Progenitor cell of endocrine pancreas (in vitro differentiated cells): ENCODE measurements around the gene NFE2. TPM values are rescaled to one million over a fixed set of nuclear protein-coding genes. Genes with fewer than 3 reads are reported as not detected.
A peak's percentile ranks its signal among the peaks of the same experiment; 100 is the strongest.

Experiments
- DNase-seq: peaks from one replicate; pipeline ENCODE4 v3.0.0; 2021; ENCODE audit warnings: low spot score; ENCODE audit not compliant: unreplicated experiment
- H3K27ac Mint-ChIP-seq: 2 replicates; pipeline ENCODE4 v1.8.0; 2021; ENCODE audit warnings: mild to moderate bottlenecking, moderate library complexity, mixed read lengths
- H3K27me3 Mint-ChIP-seq: 2 replicates; pipeline ENCODE4 v1.8.0; 2021; ENCODE audit warnings: mixed read lengths
- H3K36me3 Mint-ChIP-seq: 2 replicates; pipeline ENCODE4 v1.8.0; 2022; ENCODE audit warnings: mixed read lengths; ENCODE audit not compliant: insufficient read depth
- H3K4me1 Mint-ChIP-seq: 2 replicates; pipeline ENCODE4 v1.8.0; 2021; ENCODE audit warnings: low read depth, mixed read lengths
- H3K4me3 Mint-ChIP-seq: 2 replicates; pipeline ENCODE4 v1.8.0; 2021; ENCODE audit warnings: low read depth, mild to moderate bottlenecking, moderate library complexity, mixed read lengths
- H3K9me3 Mint-ChIP-seq: 2 replicates; pipeline ENCODE4 v1.8.0; 2021; ENCODE audit warnings: low read depth, mixed read lengths
- CTCF ChIP-seq: fragments of 200-600 bp; sonication (generic); IDR thresholded peaks from one replicate; pipeline ENCODE4 v1.5.0; 2021; ENCODE audit warnings: antibody characterized with exemption, mild to moderate bottlenecking; ENCODE audit not compliant: unreplicated experiment
- microRNA-seq: library from miRNA; unstranded; fragments of <30 nt; microRNA quantifications from one replicate; pipeline ENCODE4 v1.1.0, GENCODE V29; 2020; ENCODE audit warnings: borderline number of aligned reads; ENCODE audit not compliant: unreplicated experiment
- total RNA-seq: library from RNA; stranded (reverse); gene quantifications from 2 replicates; pipeline ENCODE4 v1.2.1, GENCODE V29; 2021

The NFE2 gene
- total RNA-seq, 1 donor from 2014 or later = 17.9 TPM

GRCh38 chr12:54246011-54246641 is 54.7 kb downstream of the NFE2 start:
- Mint-ChIP-seq H3K9me3 (no peaks in the 10 kb centered on the region), H3K27ac (no peak overlapping the region), H3K4me1 (no peaks in the 10 kb centered on the region), H3K27me3 (no peaks in the 10 kb centered on the region), H3K4me3 (no peak overlapping the region), H3K36me3 (peaks cover 29% of the 10 kb centered on the region)
- DNase-seq = no peak
- TF ChIP-seq CTCF = no peak

Small RNA genes within 50 kb of the gene (microRNA-seq; reads per million reads assigned to microRNA genes)
- 771 reads per million, percentile 76 among the genes with 10 or more reads in this experiment for gene MIR148B

Other genes with a start within 250 kb of the NFE2 start
- gene HOXC4, start 247.2 kb downstream of the NFE2 start, total RNA-seq = 19.6 and 19.8 TPM in 2 replicates
- 53.1 and 57.6 TPM in 2 replicates for gene SMUG1, start 112.0 kb downstream of the NFE2 start, total RNA-seq
- gene CBX5, start 20.9 kb downstream of the NFE2 start, total RNA-seq = 261 and 271 TPM in 2 replicates
- 2,514 and 2,551 TPM in 2 replicates for gene HNRNPA1, start 20.3 kb downstream of the NFE2 start, total RNA-seq
- gene COPZ1, start 24.1 kb upstream of the NFE2 start, total RNA-seq = 165 and 173 TPM in 2 replicates
- gene GPR84, start 63.5 kb upstream of the NFE2 start, total RNA-seq = not detected in 2 replicates
- gene ZNF385A, start 83.7 kb upstream of the NFE2 start, total RNA-seq = 15.6 and 16.6 TPM in 2 replicates
- 32.2 and 37.8 TPM in 2 replicates for gene ITGA5, start 118.3 kb upstream of the NFE2 start, total RNA-seq
- not detected in 2 replicates for gene GTSF1, start 172.6 kb upstream of the NFE2 start, total RNA-seq
- gene NCKAP1L, start 196.7 kb upstream of the NFE2 start, total RNA-seq = not detected in 2 replicates
- 0.71 and 0.81 TPM in 2 replicates for gene PDE1B, start 248.6 kb upstream of the NFE2 start, total RNA-seq